Gastrocnemius medialis (tissue), 4 donors: ENCODE measurements around the gene PDE7B. TPM values are rescaled to one million over a fixed set of nuclear protein-coding genes. Genes with fewer than 3 reads are reported as not detected.

Experiments used
- ATAC-seq, 2 donors: fragments of 150-250 bp; one replicate each; pipeline ENCODE4 v1.9.1; 2016
- DNase-seq, 2 donors: peaks; one replicate each; pipeline ENCODE4 v3.0.0-alpha.2; 2019
- H3K27ac ChIP-seq, 4 donors: fragments of 200-600 bp; sonication (generic); 1 replicate in 1 of 4; 2 replicates in 3 of 4; pipeline ENCODE4 v1.5.1; 2016 to 2018; ENCODE audit warnings: mild to moderate bottlenecking in 2 of 4, moderate library complexity in 1 of 4
- H3K27me3 ChIP-seq, 3 donors: fragments of 200-600 bp; sonication (generic) in 2 of 3; 1 replicate in 1 of 3; 2 replicates in 2 of 3; pipeline versions ENCODE4 v1.5.1 to v1.6.0; 2016 to 2019; ENCODE audit warnings: mild to moderate bottlenecking in 1 of 3, moderate library complexity in 1 of 3
- H3K36me3 ChIP-seq, 2 donors: fragments of 200-600 bp; sonication (generic) in 1 of 2; one replicate each; pipeline ENCODE4 v1.5.1; 2017 to 2018
- H3K4me1 ChIP-seq, 2 donors: fragments of 200-600 bp; sonication (generic) in 1 of 2; one replicate each; pipeline ENCODE4 v1.5.1; 2016 to 2017; ENCODE audit warnings: mild to moderate bottlenecking in 2 of 2
- H3K4me3 ChIP-seq, 4 donors: fragments of 200-600 bp; sonication (generic) in 3 of 4; 1 replicate in 1 of 4; 2 replicates in 3 of 4; pipeline ENCODE4 v1.5.1; 2016 to 2019; ENCODE audit warnings: mild to moderate bottlenecking in 2 of 4
- H3K9me3 ChIP-seq, 3 donors: fragments of 200-600 bp; sonication (generic) in 2 of 3; 1 replicate in 1 of 3; 2 replicates in 2 of 3; pipeline ENCODE4 v1.5.1; 2016 to 2019
- CTCF ChIP-seq, 5 experiments: fragments of 450-650 bp in 3 of 5; fragments of 200-600 bp in 2 of 5; sonication (generic) in 2 of 5; IDR thresholded peaks in 4 of 5; conservative IDR thresholded peaks in 1 of 5; 1 replicate in 4 of 5; 2 replicates in 1 of 5; pipeline ENCODE4 v1.5.1; 2016 to 2019; ENCODE audit warnings: antibody characterized with exemption in 5 of 5, mild to moderate bottlenecking in 3 of 5, moderate library complexity in 3 of 5
- POLR2A ChIP-seq, 2 donors: fragments of 450-650 bp; IDR thresholded peaks; one replicate each; pipeline ENCODE4 v1.6.1; 2017; ENCODE audit warnings: antibody characterized with exemption in 2 of 2, mild to moderate bottlenecking in 2 of 2, moderate library complexity in 2 of 2
- in situ Hi-C, 4 donors: fragments of 200-750 bp; cut with MboI; loops; one replicate each; pipeline versions ENCODE4 v1.15.0 to v1.8.0; 2017; ENCODE audit warnings: low sequenced_read_pairs in 4 of 4
- intact Hi-C: fragments of 100-400 bp; cut with DNase I; formaldehyde crosslinking; loops from one replicate; pipeline ENCODE4 v1.15.1; 2023; ENCODE audit warnings: low total_unique reads
- total RNA-seq, 4 donors: library from RNA; depleted of rRNA; stranded (reverse); fragments of >200 nt; gene quantifications; one replicate each; pipeline versions ENCODE4 v1.1.0 to v1.2.3, GENCODE V29; 2016

Gene PDE7B
- total RNA-seq, 4 donors from 2014 or later, result 2.2 to 3.6 (median 2.7) TPM

- H3K9me3 ChIP-seq, result no peaks in the 10 kb centered on the region
- no peak overlapping the region for H3K4me3 ChIP-seq
- H3K36me3 ChIP-seq, result no peaks in the 10 kb centered on the region
- no peak for DNase-seq
- in situ Hi-C loops, result no loop called here
- no peak overlapping the region for H3K27ac ChIP-seq
- ATAC-seq, result no peak
- H3K4me1 ChIP-seq, result no peaks in the 10 kb centered on the region
- no peak for TF ChIP-seq CTCF (IDR thresholded peaks at IDR 0.05 in 4 of 5, conservative IDR thresholded peaks at IDR 0.05 in 1 of 5)
- TF ChIP-seq POLR2A (IDR thresholded peaks at IDR 0.05), result no peak
- intact Hi-C loops, result no loop called here
- H3K27me3 ChIP-seq, result no peaks in the 10 kb centered on the region
Observed at GRCh38 chr6:135953818-135954217, 102.3 kb downstream of the PDE7B start.

- Histone ChIP-seq H3K4me3 (no peak overlapping the region), H3K27me3 (no peaks in the 10 kb centered on the region), H3K27ac (no peak overlapping the region), H3K36me3 (no peaks in the 10 kb centered on the region), H3K9me3 (no peaks in the 10 kb centered on the region), H3K4me1 (no peaks in the 10 kb centered on the region)
- ATAC-seq (no peak), DNase-seq (no peak)
- intact Hi-C loops (no loop called here), in situ Hi-C loops (no loop called here)
- TF ChIP-seq POLR2A (IDR thresholded peaks at IDR 0.05) (no peak), CTCF (IDR thresholded peaks at IDR 0.05 in 4 of 5, conservative IDR thresholded peaks at IDR 0.05 in 1 of 5) (no peak)
Observed at GRCh38 chr6:135955099-135955498, 103.6 kb downstream of the PDE7B start.

- no peak for TF ChIP-seq POLR2A (IDR thresholded peaks at IDR 0.05)
- no peak for TF ChIP-seq CTCF (IDR thresholded peaks at IDR 0.05 in 4 of 5, conservative IDR thresholded peaks at IDR 0.05 in 1 of 5)
- Histone ChIP-seq H3K9me3 (no peaks in the 10 kb centered on the region), H3K36me3 (no peaks in the 10 kb centered on the region), H3K4me1 (no peaks in the 10 kb centered on the region), H3K27me3 (no peaks in the 10 kb centered on the region), H3K27ac (no peak overlapping the region), H3K4me3 (no peak overlapping the region)
- intact Hi-C loops (no loop called here), in situ Hi-C loops (no loop called here)
- ATAC-seq (no peak), DNase-seq (no peak)
Observed at GRCh38 chr6:135962731-135963130, 111.2 kb downstream of the PDE7B start.

- H3K4me3 ChIP-seq, result no peak overlapping the region
- intact Hi-C loops, result no loop called here
- DNase-seq (no peak), ATAC-seq (no peak)
- no peaks in the 10 kb centered on the region for H3K9me3 ChIP-seq
- H3K4me1 ChIP-seq, result peaks cover 0 to 5% of the 10 kb centered on the region in 2 donors
- in situ Hi-C loops, result no loop called here
- no peaks in the 10 kb centered on the region for H3K27me3 ChIP-seq
- no peaks in the 10 kb centered on the region for H3K36me3 ChIP-seq
- H3K27ac ChIP-seq, result no peak overlapping the region
- TF ChIP-seq CTCF (IDR thresholded peaks at IDR 0.05 in 4 of 5, conservative IDR thresholded peaks at IDR 0.05 in 1 of 5) (no peak), POLR2A (IDR thresholded peaks at IDR 0.05) (no peak)
Observed at GRCh38 chr6:135970750-135971149, 119.2 kb downstream of the PDE7B start.

- intact Hi-C loops (no loop called here), in situ Hi-C loops (no loop called here)
- no peaks in the 10 kb centered on the region for H3K27me3 ChIP-seq
- no peak for TF ChIP-seq POLR2A (IDR thresholded peaks at IDR 0.05)
- TF ChIP-seq CTCF (IDR thresholded peaks at IDR 0.05 in 4 of 5, conservative IDR thresholded peaks at IDR 0.05 in 1 of 5), result no peak
- H3K36me3 ChIP-seq, result no peaks in the 10 kb centered on the region
- no peak overlapping the region for H3K27ac ChIP-seq
- peaks cover 0 to 5% of the 10 kb centered on the region in 2 donors for H3K4me1 ChIP-seq
- no peaks in the 10 kb centered on the region for H3K9me3 ChIP-seq
- no peak overlapping the region for H3K4me3 ChIP-seq
- no peak for ATAC-seq
- DNase-seq, result no peak
Observed at GRCh38 chr6:135971351-135971750, 119.8 kb downstream of the PDE7B start.
